ENCODE data around the gene MLPH. TPM values are rescaled to one million over a fixed set of nuclear protein-coding genes. Genes with fewer than 3 reads are reported as not detected.

The MLPH gene
- total and polyA plus RNA-seq, 2 of the 13 experiments (the other 11 are each of a cell fraction or from before 2014, with no cell fraction given), result 0.12 TPM; not detected in 1

DNA sequence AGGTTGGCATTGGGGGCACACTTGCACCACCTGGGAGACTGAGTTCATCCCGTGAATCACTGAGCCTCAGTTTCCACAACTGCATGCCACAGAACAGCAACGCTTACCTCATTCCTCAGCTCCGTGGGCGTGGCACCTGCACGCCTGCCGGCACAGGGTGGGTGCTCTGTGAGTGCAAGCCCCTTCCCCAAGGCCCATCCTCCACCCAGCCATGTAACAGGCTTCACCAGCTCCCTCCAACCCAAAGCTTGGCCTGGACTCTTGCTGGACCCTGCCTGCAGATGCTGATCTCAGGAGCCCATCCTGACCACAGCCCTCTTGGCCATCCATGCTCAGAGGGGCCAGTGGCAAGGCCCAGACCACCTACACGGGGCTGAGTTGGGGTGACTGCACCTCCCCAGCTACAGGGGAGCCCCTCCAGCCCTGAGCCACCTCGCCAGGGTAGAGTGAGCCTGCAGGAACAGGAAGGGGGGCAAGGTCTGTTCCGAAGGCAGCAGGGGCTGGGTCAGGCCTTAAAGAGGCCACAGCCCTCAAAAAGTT is 81.1 kb downstream of the MLPH start:
- Histone ChIP-seq H3K9ac (ENCODE audit: insufficient read depth, low read depth, low read length) (no peak overlapping the region), H4K20me1 (ENCODE audit: insufficient read depth, low read length) (no peaks in the 10 kb centered on the region), H3K4me2 (ENCODE audit: low read depth, low read length) (no peak overlapping the region), H3K27me3 (ENCODE audit: control insufficient read depth in 1 of 2, insufficient read depth in 2 of 2, low read length in 2 of 2) (peaks cover 0 to 29% of the 10 kb centered on the region in 2 experiments; a peak in 4 of 5 replicates), H3K9me3 (ENCODE audit: low read length) (no peaks in the 10 kb centered on the region), H3K27ac (ENCODE audit: extremely low read length, insufficient read depth, low read length) (no peak overlapping the region), H3K79me2 (ENCODE audit: insufficient read depth, low read length) (no peaks in the 10 kb centered on the region), H3K4me1 (ENCODE audit: insufficient read depth, low read length) (peaks cover 15% of the 10 kb centered on the region), H3K36me3 (replicated peaks in 1 of 2; ENCODE audit: control insufficient read depth in 1 of 2, insufficient read depth in 2 of 2, low read length in 2 of 2) (no peaks in the 10 kb centered on the region), H2AFZ (ENCODE audit: low read length) (no peak overlapping the region), H3K4me3 (replicated peaks in 1 of 3; ENCODE audit: insufficient read depth in 1 of 3, low read depth in 2 of 3, low read length in 3 of 3) (no peak overlapping the region)
- ChIA-PET POLR2A (no interaction called here), CTCF (ENCODE audit: low intra/inter-chr PET ratio, low total read pairs) (no interaction called here)
- no peak for DNase-seq (ENCODE audit: low spot score)
- TF ChIP-seq ZNF891 (CRISPR knock-in tag; IDR thresholded peaks at IDR 0.05), result no peak
- TF ChIP-seq, protein P1, sequence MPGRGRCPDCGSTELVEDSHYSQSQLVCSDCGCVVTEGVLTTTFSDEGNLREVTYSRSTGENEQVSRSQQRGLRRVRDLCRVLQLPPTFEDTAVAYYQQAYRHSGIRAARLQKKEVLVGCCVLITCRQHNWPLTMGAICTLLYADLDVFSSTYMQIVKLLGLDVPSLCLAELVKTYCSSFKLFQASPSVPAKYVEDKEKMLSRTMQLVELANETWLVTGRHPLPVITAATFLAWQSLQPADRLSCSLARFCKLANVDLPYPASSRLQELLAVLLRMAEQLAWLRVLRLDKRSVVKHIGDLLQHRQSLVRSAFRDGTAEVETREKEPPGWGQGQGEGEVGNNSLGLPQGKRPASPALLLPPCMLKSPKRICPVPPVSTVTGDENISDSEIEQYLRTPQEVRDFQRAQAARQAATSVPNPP (CRISPR knock-in tag; IDR thresholded peaks at IDR 0.05), result no peak
- TF ChIP-seq PHF5A (CRISPR knock-in tag; IDR thresholded peaks at IDR 0.05; ENCODE audit: low read depth, unreplicated experiment), result no peak
- no peak for TF ChIP-seq GATA4 (IDR thresholded peaks at IDR 0.05; ENCODE audit: borderline replicate concordance, low read depth)
- TF ChIP-seq, protein P2, sequence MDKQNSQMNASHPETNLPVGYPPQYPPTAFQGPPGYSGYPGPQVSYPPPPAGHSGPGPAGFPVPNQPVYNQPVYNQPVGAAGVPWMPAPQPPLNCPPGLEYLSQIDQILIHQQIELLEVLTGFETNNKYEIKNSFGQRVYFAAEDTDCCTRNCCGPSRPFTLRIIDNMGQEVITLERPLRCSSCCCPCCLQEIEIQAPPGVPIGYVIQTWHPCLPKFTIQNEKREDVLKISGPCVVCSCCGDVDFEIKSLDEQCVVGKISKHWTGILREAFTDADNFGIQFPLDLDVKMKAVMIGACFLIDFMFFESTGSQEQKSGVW (CRISPR knock-in tag; IDR thresholded peaks at IDR 0.05; ENCODE audit: borderline replicate concordance), result no peak
- TF ChIP-seq YY1 (IDR thresholded peaks at IDR 0.05; ENCODE audit: insufficient read depth, insufficient replicate concordance, low read depth, low read length), result no peak
- TF ChIP-seq, protein P3, sequence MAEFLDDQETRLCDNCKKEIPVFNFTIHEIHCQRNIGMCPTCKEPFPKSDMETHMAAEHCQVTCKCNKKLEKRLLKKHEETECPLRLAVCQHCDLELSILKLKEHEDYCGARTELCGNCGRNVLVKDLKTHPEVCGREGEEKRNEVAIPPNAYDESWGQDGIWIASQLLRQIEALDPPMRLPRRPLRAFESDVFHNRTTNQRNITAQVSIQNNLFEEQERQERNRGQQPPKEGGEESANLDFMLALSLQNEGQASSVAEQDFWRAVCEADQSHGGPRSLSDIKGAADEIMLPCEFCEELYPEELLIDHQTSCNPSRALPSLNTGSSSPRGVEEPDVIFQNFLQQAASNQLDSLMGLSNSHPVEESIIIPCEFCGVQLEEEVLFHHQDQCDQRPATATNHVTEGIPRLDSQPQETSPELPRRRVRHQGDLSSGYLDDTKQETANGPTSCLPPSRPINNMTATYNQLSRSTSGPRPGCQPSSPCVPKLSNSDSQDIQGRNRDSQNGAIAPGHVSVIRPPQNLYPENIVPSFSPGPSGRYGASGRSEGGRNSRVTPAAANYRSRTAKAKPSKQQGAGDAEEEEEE (CRISPR knock-in tag; IDR thresholded peaks at IDR 0.05; ENCODE audit: borderline replicate concordance), result no peak
- TF ChIP-seq, protein P4, sequence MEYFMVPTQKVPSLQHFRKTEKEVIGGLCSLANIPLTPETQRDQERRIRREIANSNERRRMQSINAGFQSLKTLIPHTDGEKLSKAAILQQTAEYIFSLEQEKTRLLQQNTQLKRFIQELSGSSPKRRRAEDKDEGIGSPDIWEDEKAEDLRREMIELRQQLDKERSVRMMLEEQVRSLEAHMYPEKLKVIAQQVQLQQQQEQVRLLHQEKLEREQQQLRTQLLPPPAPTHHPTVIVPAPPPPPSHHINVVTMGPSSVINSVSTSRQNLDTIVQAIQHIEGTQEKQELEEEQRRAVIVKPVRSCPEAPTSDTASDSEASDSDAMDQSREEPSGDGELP (IDR thresholded peaks at IDR 0.05; ENCODE audit: borderline replicate concordance, low read depth), result no peak
- TF ChIP-seq, protein P5, sequence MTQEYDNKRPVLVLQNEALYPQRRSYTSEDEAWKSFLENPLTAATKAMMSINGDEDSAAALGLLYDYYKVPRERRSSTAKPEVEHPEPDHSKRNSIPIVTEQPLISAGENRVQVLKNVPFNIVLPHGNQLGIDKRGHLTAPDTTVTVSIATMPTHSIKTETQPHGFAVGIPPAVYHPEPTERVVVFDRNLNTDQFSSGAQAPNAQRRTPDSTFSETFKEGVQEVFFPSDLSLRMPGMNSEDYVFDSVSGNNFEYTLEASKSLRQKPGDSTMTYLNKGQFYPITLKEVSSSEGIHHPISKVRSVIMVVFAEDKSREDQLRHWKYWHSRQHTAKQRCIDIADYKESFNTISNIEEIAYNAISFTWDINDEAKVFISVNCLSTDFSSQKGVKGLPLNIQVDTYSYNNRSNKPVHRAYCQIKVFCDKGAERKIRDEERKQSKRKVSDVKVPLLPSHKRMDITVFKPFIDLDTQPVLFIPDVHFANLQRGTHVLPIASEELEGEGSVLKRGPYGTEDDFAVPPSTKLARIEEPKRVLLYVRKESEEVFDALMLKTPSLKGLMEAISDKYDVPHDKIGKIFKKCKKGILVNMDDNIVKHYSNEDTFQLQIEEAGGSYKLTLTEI (CRISPR knock-in tag; conservative IDR thresholded peaks at IDR 0.05), result no peak
- TF ChIP-seq, protein P6, sequence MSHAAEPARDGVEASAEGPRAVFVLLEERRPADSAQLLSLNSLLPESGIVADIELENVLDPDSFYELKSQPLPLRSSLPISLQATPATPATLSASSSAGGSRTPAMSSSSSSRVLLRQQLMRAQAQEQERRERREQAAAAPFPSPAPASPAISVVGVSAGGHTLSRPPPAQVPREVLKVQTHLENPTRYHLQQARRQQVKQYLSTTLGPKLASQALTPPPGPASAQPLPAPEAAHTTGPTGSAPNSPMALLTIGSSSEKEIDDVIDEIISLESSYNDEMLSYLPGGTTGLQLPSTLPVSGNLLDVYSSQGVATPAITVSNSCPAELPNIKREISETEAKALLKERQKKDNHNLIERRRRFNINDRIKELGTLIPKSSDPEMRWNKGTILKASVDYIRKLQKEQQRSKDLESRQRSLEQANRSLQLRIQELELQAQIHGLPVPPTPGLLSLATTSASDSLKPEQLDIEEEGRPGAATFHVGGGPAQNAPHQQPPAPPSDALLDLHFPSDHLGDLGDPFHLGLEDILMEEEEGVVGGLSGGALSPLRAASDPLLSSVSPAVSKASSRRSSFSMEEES (CRISPR knock-in tag; IDR thresholded peaks at IDR 0.05), result no peak
- TF ChIP-seq, protein P7, sequence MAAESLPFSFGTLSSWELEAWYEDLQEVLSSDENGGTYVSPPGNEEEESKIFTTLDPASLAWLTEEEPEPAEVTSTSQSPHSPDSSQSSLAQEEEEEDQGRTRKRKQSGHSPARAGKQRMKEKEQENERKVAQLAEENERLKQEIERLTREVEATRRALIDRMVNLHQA (CRISPR knock-in tag; IDR thresholded peaks at IDR 0.05), result no peak
- intact Hi-C loops (cut with micrococcal nuclease; ENCODE audit: unreplicated experiment), result no loop called here
- in situ Hi-C loops (cut with HindIII; ENCODE audit: extremely low pct_ligation_motif_present, low pct_unique_long_range_greater_than_20kb), result no loop called here
- WGBS (ENCODE audit: low lambda C conversion rate), result 24% methylated on average over 7 of the region's 9 CpGs
- ATAC-seq, result no peak
- no TSS peak for BruUV-seq (replicated peaks)
- no peak for FAIRE-seq
